DMS53 treated with DMSO at 0.1 percent for 48 hours (cell line): Measurements from ENCODE around the gene AGAP1.

Source experiments
- DNase-seq: peaks from one replicate; lab custom pipeline; 2025; ENCODE audit not compliant: unreplicated experiment; lab: John Stamatoyannopoulos, UW

The AGAP1 gene

DNA sequence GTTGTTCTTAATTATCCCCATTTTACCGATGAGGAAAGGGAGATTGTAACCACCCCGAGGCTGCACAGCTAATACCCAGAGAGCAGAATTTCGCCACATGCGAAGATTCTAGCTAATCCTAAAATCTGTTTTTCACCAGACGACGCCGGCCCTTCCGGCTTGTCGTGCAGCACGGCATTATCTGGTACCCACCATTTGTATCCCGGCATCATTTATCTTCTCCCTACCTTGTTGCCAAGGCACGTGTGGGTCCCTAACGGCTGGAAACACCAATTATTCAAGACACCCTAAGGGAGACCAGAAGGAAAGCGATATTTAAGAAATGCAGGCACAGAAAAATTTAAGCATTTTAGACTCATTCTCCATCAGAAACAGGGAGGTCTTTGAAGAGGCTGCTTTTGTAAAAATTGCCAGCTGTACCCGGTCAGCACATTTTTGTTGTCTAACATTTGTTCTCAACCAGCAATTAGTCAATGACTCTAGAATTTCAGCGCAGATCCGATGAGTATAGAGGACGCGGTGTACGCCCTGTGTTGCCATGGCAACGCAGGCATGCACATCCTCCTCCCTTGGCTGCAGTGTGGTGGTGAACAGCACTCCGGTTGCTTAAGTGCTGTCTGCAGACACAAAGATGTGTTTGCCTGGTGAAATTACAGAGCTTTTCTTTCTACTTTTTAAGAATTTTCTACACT lies 111.6 kb downstream of the AGAP1 start:
- DNase-seq, result no peak

DNA sequence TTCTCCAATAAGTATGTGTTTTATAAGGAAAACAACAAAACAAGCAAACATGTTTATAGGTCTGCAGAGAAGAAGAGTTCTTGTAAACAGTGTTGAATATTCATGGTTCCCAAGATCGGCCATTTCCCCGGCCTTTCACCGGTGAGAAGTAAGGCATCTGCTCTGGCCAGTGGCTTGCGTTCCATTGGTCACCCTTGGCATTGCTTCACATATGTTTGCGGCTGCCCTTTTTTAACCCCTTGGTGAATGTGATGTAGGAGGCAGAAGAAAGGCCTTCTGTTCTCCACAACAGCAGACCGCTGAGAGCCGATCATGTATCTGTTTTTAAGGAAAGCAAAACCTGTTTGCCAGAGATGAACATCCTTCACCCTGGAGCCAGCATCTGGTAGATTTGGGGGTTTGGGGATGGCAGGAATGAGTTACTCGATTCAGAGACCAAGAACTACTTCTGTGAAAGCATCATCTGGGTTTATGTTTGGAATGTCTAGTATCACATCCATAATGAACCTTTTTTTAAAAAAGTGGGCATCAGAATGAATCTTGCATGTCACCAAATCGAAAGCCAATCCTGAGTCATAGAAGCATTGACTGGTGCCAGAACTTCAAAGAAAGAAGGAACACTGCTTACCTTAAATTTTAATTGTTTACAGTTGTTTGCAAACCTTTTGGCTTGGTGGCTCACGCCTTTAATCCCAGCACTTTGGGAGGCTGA lies 112.3 kb downstream of the AGAP1 start:
- DNase-seq, result no peak

DNA sequence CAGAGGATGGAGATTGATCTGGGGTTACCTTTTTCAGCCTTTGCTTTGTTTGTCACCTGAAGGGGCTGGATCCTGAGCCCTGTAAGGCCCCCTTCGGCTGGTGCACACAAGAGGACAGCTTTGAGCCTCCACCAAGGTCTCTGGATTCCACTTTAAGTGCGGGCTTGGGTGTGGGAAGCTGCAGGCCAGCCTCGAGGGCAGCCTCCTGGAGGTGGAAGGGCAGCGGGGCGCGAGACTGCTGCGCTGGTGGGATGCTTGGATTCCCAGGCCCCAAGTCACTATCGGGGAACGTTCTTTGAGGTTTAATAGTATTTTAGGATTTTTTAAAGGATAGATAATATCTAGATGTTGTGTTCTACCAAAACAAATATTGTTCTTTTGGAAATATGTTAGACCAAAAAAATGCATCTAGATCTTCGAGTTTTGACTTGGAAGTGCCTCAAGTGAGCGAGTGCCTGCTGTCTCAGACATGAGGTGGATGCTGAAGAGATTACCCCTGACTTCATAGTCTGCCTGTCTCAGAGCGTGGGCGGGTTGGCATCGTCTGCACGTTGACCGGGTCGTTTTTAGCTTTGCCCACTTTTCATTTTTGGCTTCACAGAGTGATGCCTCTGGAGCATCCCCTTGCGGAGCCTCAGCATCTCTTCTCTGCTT lies 113.8 kb downstream of the AGAP1 start:
- no peak for DNase-seq

DNA sequence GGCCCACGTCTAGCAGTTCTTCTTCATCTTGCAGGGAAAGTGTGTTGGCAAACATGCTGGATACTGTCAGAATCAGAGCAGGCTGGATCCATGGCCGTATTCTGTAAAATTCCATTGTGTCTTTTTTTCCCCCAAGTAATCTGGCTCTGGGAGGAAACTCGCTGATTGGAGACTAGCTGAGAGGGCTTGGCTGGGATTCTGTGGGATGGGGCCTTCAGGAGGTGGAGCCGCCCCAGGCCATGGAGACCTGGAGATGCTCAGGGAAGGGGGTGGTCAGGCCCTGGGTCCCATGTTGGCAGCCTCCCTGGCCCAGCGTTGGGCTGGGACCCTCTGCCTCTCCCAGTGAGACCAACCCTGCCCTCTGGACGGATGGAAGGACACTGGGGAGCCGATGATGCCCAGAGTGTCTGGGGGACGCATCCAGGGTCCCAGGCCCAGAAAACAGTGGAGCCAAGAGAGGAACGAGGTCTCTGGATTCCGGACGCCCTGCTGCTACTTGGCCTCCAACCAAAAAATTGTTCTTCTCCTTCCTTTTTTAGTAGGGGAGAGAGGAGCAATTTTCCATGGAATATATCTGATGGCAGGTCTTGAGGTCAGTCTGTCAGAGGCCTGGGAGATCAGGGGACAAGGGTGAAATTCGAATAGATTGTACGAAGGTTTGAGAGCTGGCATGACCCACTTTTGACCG lies 114.5 kb downstream of the AGAP1 start:
- no peak for DNase-seq

DNA sequence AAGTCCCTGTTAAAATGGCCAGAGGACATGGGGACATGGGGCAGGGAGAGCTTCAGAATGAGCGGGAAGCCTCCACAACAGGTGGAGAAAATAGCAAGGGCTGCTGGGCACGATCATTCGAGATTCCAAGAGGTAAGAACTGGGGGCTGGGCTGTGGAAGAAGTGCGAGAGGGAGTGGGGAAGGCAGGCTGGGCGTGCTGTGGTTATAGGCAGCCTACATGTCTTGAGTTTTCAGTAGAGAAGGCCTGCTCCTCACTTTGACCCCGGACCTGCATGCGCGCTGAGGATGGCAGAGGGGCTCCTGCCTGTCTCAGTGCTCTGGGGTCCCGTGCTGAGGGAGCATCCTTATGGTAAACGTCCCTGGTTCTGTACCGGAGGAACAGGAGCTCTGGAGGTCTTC lies 115.5 kb downstream of the AGAP1 start:
- DNase-seq, result no peak

DNA sequence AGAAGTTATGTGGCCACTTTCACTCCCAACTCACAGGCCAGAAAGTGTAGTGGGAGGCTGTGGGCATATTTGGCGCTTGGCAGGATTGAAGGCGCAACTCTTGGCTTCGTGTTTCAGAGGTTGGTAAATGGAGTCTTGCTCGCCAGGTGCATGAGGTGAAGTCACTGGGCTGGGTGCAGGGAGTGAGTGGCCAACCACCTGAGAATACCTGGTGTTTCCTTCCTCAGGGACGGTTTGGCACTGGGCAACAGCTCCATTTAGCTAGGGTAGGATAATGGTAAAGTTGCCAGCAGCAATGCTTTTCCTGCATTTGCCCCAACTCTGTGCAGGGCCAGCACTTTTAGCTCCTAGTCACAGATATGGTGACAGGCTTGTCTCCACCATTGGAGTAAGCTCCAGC lies 115.9 kb downstream of the AGAP1 start:
- DNase-seq, result no peak

DNA sequence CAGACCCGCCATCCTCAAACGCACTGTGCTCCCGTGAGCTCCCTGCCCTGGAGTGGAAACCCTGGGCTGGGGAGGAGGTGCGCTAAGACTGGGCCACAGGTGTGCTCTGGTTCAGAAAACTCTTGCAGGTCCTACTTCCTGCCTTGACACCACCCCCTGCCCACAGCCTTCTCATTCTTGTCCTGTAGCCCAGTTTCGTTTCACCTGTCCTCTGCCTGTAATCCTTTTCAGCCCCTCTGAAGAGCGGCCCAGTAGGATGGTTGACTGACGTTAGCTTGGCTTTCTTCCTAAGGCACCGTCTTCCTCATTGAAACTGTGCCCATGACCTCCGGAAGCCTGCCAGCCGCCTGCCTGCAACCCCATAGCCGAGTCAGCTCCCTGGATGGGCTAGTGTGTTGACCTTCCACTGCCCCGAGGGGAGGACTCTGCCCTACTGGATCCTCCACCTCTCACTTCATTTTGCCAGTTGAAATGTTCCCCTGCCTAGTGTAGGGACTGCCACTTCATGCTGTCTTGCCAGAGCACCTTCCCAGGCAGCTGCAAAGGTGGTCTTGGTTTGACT lies 116.9 kb downstream of the AGAP1 start:
- DNase-seq, result no peak

DNA sequence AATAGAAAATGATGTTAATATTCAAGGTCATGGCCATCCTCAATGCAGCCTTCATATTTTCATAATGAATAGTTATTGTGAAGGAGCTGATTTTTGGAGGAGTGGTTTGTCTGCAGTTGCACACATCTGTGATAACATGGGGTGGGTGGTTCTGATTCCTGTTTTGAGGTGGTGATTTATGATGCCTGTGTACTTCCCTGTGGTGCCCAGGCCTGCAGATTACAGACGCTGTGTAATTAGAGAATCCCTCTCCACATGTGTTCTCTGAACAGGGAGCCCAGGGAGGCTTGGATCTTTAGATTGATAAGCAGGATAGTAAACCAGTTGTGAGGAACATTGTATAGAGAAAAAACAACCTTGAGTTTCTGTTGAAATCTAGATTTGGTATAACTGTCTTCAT lies 117.5 kb downstream of the AGAP1 start:
- DNase-seq, result no peak

DNA sequence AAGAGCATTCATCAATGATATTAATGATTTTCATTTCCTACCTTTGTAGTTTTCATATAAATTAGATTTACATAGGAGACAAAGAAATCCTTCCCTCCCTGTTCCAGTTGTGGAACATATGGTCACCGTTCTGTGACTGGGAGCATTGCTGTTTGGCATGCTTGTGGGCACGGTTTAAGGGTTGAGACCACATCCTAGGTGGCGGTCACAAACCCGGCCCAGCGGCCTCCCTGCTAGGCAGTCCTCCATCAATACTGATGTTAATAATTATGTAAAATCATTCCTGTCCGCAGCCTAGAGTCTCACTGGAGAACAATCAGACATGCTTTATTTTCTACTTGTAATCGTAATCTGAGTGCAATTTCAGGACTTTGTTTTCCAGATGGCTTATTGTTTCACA lies 117.9 kb downstream of the AGAP1 start:
- no peak for DNase-seq

DNA sequence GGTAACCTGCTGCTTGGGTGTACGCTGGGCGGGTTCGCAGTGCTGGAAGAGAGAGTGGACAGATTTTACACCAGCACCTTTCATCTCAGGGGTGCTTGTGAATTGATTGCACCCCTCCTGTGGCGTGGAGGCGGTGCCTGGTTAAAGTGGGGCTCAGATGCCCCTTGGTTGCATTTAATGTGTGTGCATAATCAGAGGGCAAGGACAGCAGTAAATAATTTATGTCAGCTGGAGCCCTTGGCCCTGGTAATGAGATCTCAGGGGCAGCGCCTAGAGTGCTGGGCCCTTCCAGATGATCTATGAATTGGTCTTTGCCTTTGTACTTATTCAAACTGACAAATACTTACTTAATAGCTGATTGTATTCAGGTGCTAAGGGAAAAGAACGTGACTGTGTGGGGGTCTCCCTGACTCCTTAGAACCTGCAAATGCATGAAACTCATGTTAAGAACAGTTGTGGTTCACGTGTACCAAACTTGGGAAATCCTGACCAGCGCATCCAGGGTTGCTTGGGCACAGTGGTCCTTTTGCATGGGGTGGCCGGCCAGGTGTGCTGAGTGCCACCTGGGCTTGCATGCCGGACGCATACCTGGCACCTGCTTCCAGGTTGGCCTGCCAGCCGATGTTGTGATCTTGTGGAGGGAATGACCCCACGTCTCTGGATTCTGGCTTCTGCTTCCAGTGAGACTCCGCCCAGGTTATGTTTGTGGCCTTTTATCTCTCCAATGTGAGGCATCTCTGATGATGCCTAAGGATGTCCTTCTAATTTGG lies 118.5 kb downstream of the AGAP1 start:
- DNase-seq, result no peak

DNA sequence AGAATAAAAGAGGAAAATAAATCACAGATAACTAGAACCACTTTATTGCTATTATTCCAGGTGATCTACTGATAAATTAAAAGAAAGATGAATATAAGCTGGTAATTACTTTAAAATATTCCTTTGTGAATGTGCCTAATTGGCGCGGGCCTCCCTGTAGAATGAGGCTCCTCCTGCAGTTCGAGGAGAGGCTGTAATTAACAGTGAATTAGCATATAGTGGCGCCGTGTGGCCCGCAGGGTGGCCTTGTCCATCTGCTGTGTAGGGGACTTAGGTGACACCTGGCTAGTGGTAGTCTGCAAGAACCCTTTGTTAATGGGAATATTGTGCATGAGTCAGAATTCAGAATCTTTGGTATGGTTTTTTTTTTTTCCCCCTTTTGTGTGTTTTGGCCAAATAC lies 119.8 kb downstream of the AGAP1 start:
- no peak for DNase-seq

DNA sequence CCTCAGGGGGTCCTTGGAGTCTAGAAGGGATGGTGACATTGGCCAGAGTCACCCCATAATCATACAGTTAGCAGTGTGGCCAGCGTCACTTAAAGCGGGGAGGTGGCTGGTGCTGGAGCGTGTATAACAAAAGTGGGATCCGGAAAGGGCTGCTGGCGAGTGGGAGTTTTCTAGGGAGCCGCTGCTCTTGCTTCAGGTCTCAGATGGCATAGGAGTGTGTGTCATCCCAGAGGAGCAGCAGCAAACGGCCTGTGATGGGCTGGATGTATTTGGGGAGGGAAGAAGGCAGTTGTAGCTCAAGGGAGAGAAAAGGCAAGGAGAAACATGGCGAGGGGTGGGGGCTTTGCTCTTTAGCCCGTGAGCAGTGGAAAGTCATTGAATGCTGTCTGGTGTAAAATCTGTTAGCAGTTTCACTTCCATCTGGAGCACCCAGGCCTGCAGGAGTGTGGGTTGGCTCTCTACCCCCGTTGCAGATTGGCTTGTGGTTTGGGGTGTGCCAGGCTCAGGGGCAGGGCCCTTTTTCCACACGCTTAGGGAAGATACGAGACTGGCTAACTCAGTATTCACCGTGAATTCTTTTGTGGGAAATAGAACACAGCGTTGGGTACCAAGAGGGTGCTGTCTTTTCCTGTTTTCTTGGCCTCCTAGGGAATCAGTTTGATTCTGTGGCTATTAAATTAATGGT lies 120.5 kb downstream of the AGAP1 start:
- no peak for DNase-seq

DNA sequence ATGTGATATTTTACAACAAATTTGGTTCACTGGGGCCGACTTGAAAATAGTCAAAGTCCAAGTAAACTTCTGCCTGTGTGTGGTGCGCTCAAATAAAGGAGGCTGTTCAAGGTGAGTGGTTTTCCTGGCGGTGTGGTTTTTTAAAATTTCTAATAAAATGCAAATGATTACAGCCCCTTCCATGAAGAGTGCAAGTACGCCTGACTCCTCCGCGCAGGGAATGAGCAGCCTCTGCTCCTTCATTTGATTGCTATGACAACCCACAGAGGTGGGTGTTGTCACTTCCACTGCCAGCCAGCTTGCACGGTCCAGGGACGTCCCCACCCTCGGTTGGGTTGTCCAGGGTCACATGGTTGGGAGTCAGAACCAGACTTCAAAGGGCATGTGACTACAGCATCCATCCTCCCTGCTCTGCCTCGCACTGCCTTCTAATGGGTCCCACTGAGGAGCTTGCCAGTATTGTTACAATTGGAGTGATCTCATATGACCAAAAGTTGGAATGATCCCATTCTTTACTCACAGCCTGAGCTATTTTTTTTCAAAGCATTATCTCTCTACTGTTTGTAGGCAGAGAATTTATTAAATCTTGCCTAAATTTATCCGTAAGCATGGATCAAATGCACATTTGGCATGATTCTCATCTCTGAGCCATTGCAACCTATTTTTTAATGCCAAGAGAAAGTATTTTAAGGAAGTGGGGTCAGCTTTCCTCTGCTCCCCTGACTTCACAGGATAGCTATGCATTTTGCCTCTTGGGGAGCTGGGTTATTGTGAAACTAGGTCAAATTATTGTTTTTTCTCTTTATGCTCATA lies 121.3 kb downstream of the AGAP1 start:
- no peak for DNase-seq

DNA sequence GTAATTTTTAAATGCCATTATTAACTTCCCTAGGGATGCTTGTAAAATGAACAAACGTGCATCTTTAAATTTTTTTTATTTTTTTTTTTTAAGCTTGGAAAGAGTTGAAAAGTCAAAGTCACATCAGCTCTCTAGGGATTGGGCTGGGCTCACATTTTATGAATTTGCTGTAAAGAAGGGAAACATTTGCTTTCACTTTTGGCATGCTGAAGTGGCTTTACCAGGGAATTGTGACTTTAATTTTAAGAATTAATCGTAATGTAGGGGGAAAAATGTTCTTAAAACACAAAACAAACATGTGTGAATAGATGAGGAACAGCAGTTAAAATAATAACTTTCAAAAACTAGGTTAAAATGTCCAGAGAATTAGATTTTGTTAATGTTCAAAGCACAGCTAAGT lies 123.0 kb downstream of the AGAP1 start:
- no peak for DNase-seq

DNA sequence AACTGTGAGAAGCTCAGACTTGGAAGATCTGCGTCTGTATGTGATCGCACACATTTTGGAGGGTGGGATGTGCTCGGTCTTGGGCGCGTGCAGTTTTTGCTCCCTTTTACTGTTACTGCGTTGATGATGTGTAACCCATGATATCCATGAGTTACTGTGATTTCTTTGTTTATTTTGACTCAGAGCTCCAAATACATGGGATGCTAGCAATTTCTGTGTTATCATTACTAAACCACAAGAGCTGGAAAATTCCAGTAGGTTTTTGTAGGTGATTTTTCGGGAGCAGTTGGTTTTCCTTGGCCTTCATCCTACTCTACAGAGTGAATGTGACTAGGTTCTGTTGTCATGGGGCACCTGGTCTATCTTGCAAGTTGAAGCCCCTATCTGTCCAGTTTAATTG lies 124.2 kb downstream of the AGAP1 start:
- no peak for DNase-seq

DNA sequence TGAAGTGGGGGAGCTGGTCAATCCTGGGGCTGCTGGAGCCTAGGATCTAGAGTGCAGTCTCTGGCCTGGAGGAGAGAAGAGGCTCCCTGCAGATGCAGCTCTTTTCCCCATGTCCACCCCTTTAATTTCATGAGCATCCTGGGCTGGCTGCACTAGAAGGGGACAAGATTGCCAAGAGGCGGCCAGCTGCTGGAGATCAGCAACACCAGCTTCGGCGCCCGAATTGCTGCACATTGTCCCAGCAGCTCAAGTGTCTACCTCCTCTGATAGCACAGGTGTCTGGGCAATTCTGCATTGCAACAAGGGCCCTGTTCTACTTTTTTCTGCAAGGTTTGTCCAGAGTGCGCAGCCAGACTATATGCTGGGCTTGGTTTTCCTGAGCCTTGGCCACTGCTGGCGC lies 125.7 kb downstream of the AGAP1 start:
- DNase-seq, result no peak

DNA sequence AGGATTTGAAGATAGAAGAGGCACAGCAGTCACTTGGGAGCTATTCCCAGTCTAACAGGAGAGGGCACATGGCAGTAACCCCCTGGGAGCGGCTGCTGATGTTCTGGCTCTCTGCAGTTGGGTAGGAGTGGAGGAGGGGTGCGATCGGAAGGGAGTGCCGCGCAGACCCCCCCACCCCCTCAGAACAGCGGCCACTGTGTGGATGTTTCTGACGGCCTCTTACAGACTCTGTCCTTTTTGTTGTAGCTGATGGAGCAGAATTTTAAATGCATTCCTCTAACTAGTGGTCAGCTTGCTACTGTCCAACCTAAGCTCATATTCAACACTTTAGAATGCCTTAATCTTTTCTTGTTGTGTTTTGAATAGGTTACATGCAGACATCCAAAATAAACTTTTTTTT lies 127.9 kb downstream of the AGAP1 start:
- no peak for DNase-seq

DNA sequence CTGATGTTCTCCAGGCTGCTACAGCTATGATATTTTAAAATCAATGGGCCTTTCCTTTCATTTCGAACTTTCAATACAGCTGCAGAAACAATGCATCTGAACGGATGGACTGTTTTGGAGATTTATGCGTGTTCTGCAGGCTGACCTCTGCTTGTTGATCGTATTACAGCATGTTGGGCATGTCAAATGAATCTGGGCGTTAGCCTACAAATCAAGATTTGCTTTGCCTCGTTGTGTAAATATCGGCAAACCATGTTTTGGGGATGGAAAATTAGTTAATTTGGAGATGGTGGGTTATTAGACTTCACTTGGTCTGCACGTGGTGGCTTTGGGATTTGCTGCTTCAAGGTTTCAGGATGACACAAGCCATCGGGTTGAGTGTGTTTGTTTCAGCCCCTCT lies 129.3 kb downstream of the AGAP1 start:
- no peak for DNase-seq

DNA sequence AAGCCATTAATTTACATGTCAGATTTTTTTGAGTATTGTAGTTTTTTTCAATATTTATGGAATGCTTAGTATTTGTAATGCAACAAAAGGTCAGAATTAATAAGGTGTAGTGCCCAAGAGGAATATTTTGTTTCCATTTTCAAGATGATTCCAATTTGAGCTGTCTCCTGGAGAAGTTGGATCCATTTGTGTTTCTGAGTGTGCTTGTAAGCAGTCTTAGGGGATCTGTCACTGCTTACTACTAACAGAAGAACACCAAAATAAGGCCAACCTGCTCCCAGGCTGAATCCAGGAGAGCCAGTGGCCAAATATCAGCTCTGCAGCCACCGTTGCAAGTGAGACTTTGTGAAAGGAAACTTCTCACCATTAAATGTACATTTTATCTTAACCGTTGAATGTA lies 129.9 kb downstream of the AGAP1 start:
- no peak for DNase-seq
